MCF 10A (cell line): ENCODE results near the gene SLC44A5. TPM values are rescaled to one million over a fixed set of nuclear protein-coding genes. Genes with fewer than 3 reads are reported as not detected.

Experiments used
- BruUV-seq: library from RNA; stranded (reverse); fragments of 400-500 nt; replicated peaks from 2 replicates; lab custom pipeline; 2021; lab: Mats Ljungman, UMichigan
- CTCF ChIA-PET: fragments of 300-600 bp; sonication (Branson Sonifier 250); formaldehyde crosslinking; extraction: SDS; loops from one replicate; lab custom pipeline; 2021; ENCODE audit warnings: antibody characterized with exemption, inconsistent platforms; lab: Yijun Ruan, JAX
- POLR2A ChIA-PET: fragments of 300-600, 350-650 bp; sonication (Branson Sonifier 250); formaldehyde crosslinking; extraction: SDS; loops from one replicate; lab custom pipeline; 2020; ENCODE audit warnings: antibody characterized with exemption, inconsistent platforms; lab: Yijun Ruan, JAX
- DNase-seq: peaks from one replicate; pipeline ENCODE4 v3.0.0-alpha.2; 2018; ENCODE audit not compliant: unreplicated experiment
- H3K27ac Mint-ChIP-seq: one replicate; pipeline ENCODE4 v1.8.0; 2022; ENCODE audit warnings: mild to moderate bottlenecking, low read depth, mixed read lengths; ENCODE audit not compliant: unreplicated experiment
- H3K27me3 Mint-ChIP-seq: one replicate; pipeline ENCODE4 v1.8.0; 2022; ENCODE audit warnings: mixed read lengths; ENCODE audit not compliant: insufficient read depth, unreplicated experiment
- H3K36me3 Mint-ChIP-seq: one replicate; pipeline ENCODE4 v1.8.0; 2022; ENCODE audit warnings: mild to moderate bottlenecking, moderate library complexity, mixed read lengths; ENCODE audit not compliant: insufficient read depth, unreplicated experiment
- H3K4me1 Mint-ChIP-seq: one replicate; pipeline ENCODE4 v1.8.0; 2022; ENCODE audit warnings: mixed read lengths; ENCODE audit not compliant: insufficient read depth, unreplicated experiment
- H3K4me3 Mint-ChIP-seq: one replicate; pipeline ENCODE4 v1.8.0; 2022; ENCODE audit warnings: mild to moderate bottlenecking, moderate library complexity, mixed read lengths; ENCODE audit not compliant: unreplicated experiment
- H3K9me3 Mint-ChIP-seq: one replicate; pipeline ENCODE4 v1.8.0; 2022; ENCODE audit warnings: mixed read lengths; ENCODE audit not compliant: unreplicated experiment
- intact Hi-C: fragments of 100-400 bp; cut with micrococcal nuclease; formaldehyde crosslinking; loops from 2 replicates; pipeline ENCODE4 v1.14.1; 2022
- total RNA-seq: library from RNA; stranded (reverse); gene quantifications from 2 replicates; pipeline ENCODE4 v1.2.3, GENCODE V29; 2022
- TF ChIP-seq, protein P1 (sequence below): fragments of 200-600 bp; IDR thresholded peaks from one replicate; pipeline ENCODE4 v1.8.0; 2022; ENCODE audit warnings: antibody characterized with exemption, mild to moderate bottlenecking; ENCODE audit not compliant: unreplicated experiment

The SLC44A5 gene
- total RNA-seq, 1 experiment from 2014 or later: 14.3 TPM

DNA sequence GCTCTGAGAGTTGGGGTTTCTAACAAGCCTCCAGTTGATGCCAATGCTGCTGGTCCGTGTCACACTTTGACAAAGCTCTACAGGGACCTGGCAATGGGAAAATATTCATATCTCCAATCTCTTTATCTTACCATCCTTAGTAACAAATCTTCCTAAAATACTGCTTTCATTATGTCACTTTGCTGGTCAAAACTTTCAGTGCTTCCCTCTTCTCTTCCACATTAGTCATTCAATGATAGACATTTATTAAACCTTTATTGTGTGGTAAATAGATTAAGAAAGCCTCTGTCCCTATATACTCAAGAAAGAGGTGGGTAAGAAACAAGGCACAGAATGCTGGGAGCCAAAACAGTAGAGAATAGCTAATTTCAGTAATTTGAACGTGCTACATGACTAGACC is 79.3 kb downstream of the SLC44A5 start:
- Mint-ChIP-seq H3K27ac (no peak overlapping the region), H3K4me1 (no peaks in the 10 kb centered on the region), H3K9me3 (no peaks in the 10 kb centered on the region), H3K36me3 (no peaks in the 10 kb centered on the region), H3K4me3 (no peak overlapping the region), H3K27me3 (no peaks in the 10 kb centered on the region)
- intact Hi-C loops: no loop called here
- CTCF ChIA-PET: no interaction called here
- POLR2A ChIA-PET: no interaction called here
- no peak for DNase-seq
- BruUV-seq: no TSS peak
- TF ChIP-seq, protein P1, sequence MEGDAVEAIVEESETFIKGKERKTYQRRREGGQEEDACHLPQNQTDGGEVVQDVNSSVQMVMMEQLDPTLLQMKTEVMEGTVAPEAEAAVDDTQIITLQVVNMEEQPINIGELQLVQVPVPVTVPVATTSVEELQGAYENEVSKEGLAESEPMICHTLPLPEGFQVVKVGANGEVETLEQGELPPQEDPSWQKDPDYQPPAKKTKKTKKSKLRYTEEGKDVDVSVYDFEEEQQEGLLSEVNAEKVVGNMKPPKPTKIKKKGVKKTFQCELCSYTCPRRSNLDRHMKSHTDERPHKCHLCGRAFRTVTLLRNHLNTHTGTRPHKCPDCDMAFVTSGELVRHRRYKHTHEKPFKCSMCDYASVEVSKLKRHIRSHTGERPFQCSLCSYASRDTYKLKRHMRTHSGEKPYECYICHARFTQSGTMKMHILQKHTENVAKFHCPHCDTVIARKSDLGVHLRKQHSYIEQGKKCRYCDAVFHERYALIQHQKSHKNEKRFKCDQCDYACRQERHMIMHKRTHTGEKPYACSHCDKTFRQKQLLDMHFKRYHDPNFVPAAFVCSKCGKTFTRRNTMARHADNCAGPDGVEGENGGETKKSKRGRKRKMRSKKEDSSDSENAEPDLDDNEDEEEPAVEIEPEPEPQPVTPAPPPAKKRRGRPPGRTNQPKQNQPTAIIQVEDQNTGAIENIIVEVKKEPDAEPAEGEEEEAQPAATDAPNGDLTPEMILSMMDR: no peak

DNA sequence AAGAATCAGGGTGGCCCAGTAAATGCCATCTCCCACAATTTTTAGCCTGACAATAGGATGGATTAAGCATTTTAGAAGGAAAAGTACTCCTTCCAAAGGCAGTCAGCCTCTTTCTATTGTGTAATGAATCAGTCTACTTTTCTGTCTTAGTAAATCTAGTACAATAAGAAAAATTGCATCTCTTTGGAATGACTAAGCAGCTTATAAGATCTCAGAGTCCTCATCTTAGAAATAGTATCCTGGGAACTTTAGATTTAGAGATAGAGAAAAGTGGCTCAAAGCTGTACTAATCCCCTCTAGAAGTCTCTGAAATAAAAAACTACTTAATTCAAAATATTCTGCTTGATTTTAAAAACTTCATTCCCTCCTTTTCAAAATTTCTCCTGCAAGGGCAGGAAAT is 81.4 kb downstream of the SLC44A5 start:
- BruUV-seq: no TSS peak
- no peak overlapping the region for H3K4me3 Mint-ChIP-seq
- intact Hi-C loops: no loop called here

DNA sequence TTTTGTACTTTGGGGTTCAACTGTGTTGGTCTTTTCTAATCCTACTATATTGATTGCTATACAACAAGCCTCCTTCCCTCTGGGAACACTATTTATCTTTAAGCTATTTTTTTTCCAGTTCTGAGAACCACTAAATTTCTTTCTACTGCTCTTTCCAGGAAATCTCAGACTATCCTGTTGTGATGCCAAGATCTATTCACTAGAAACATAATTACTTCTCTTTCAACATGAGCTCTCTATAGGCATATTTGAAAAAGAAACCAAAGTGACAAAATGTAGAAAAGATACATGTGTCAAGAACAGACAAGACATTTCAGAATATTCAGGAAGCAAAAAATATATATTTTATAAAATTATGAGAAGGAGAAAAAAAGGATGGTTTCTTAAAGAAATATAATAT is 82.9 kb downstream of the SLC44A5 start:
- no peak overlapping the region for H3K27ac Mint-ChIP-seq
- no peaks in the 10 kb centered on the region for H3K36me3 Mint-ChIP-seq
- intact Hi-C loops: no loop called here
- no peak overlapping the region for H3K4me3 Mint-ChIP-seq
- no peak for DNase-seq
- BruUV-seq: no TSS peak
- H3K4me1 Mint-ChIP-seq: no peaks in the 10 kb centered on the region
- no peaks in the 10 kb centered on the region for H3K9me3 Mint-ChIP-seq
- TF ChIP-seq, protein P1: no peak
- H3K27me3 Mint-ChIP-seq: no peaks in the 10 kb centered on the region
- ChIA-PET CTCF (no interaction called here), POLR2A (interaction anchor here (0.6 kb wide), 2 partner anchors 55 to 74 kb away, joined by 3 read pairs; no protein-coding TSS in a partner anchor)

More for the DNA sequence above, 81.4 kb downstream of the SLC44A5 start:
- no peak for DNase-seq
- CTCF ChIA-PET: no interaction called here
- Mint-ChIP-seq H3K27ac (no peak overlapping the region), H3K4me1 (no peaks in the 10 kb centered on the region), H3K9me3 (no peaks in the 10 kb centered on the region), H3K27me3 (no peaks in the 10 kb centered on the region), H3K36me3 (no peaks in the 10 kb centered on the region)
- TF ChIP-seq, protein P1: no peak
- POLR2A ChIA-PET: no interaction called here

DNA sequence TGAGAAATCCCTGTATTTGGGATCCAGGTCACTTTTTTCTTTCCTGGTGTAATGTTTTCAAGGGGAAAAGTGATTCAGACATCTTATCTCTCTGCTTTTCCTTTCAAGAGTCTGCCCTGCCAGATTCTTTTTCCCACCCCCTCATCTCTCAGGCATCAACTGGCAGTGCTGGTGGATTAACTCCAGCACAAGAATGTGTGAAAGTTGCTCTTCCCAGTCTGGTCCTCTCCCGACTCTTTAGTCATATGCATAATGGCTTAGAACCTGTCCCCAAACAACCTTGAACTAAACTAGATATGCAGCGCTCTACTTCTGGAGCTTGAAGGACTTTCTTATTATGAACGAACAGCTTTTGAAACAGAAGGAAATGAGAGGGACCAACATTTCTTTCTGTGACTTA is 88.5 kb downstream of the SLC44A5 start:
- no peaks in the 10 kb centered on the region for H3K4me1 Mint-ChIP-seq
- no peak for DNase-seq
- POLR2A ChIA-PET: interaction anchor here (0.7 kb wide), 1 partner anchor 9 kb away, joined by 3 read pairs; no protein-coding TSS in a partner anchor
- no TSS peak for BruUV-seq
- no peaks in the 10 kb centered on the region for H3K9me3 Mint-ChIP-seq
- CTCF ChIA-PET: no interaction called here
- H3K27ac Mint-ChIP-seq: no peak overlapping the region
- peaks cover 2% of the 10 kb centered on the region for H3K27me3 Mint-ChIP-seq
- intact Hi-C loops: no loop called here
- TF ChIP-seq, protein P1: no peak
- H3K4me3 Mint-ChIP-seq: no peak overlapping the region
- no peaks in the 10 kb centered on the region for H3K36me3 Mint-ChIP-seq
